ENCODE measurements around the gene HACD2. TPM values are rescaled to one million over a fixed set of nuclear protein-coding genes. Genes with fewer than 3 reads are reported as not detected.

The HACD2 gene
- total and polyA plus RNA-seq, 4 donors: 8.8 to 17.2 (median 12.8) TPM

- intact Hi-C loops (cut with DNase I): no loop called here
- Histone ChIP-seq H3K27ac (ENCODE audit: low read depth in 1 of 2, low read length in 2 of 2) (no peak overlapping the region), H3K9me3 (ENCODE audit: control insufficient read depth, low read length) (no peaks in the 10 kb centered on the region), H3K27me3 (ENCODE audit: control insufficient read depth in 1 of 2, insufficient read depth in 2 of 2, low read length in 1 of 2) (no peaks in the 10 kb centered on the region), H3K4me3 (ENCODE audit: low read length in 2 of 2) (no peak overlapping the region), H3K4me1 (ENCODE audit: control insufficient read depth in 1 of 2, insufficient read depth in 2 of 2, low read length in 2 of 2) (no peaks in the 10 kb centered on the region), H3K36me3 (ENCODE audit: control insufficient read depth in 1 of 2, insufficient read depth in 2 of 2, low read length in 1 of 2) (peaks cover 0 to 26% of the 10 kb centered on the region in 2 donors)
- ATAC-seq (ENCODE audit: low FRiP score) (no peak), DNase-seq (no peak)
- 87 to 88% methylated on average over 7 of the region's 7 CpGs for WGBS, 2 donors
Measured at GRCh38 chr3:123626881-123627280, 42.0 kb upstream of the HACD2 start.

- intact Hi-C loops (cut with DNase I): no loop called here
- 95% methylated on average over 1 of the region's 1 CpG for WGBS, 2 donors
- ATAC-seq (ENCODE audit: low FRiP score): no peak
- no peaks in the 10 kb centered on the region for H3K4me1 ChIP-seq (ENCODE audit: control insufficient read depth in 1 of 2, insufficient read depth in 2 of 2, low read length in 2 of 2)
- no peaks in the 10 kb centered on the region for H3K9me3 ChIP-seq (ENCODE audit: control insufficient read depth, low read length)
- peak overlapping the region in 1 of 2 donors; percentile 23 for H3K27ac ChIP-seq (ENCODE audit: low read depth in 1 of 2, low read length in 2 of 2)
- no peak overlapping the region for H3K4me3 ChIP-seq (ENCODE audit: low read length in 2 of 2)
- no peak for DNase-seq
- peaks cover 0 to 22% of the 10 kb centered on the region in 2 donors for H3K36me3 ChIP-seq (ENCODE audit: control insufficient read depth in 1 of 2, insufficient read depth in 2 of 2, low read length in 1 of 2)
- no peaks in the 10 kb centered on the region for H3K27me3 ChIP-seq (ENCODE audit: control insufficient read depth in 1 of 2, insufficient read depth in 2 of 2, low read length in 1 of 2)
Measured at GRCh38 chr3:123624302-123624701, 39.4 kb upstream of the HACD2 start.

- intact Hi-C loops (cut with DNase I): no loop called here
- peaks cover 0 to 17% of the 10 kb centered on the region in 2 donors for H3K36me3 ChIP-seq (ENCODE audit: control insufficient read depth in 1 of 2, insufficient read depth in 2 of 2, low read length in 1 of 2)
- H3K27ac ChIP-seq (ENCODE audit: low read depth in 1 of 2, low read length in 2 of 2): no peak overlapping the region
- no peak overlapping the region for H3K4me3 ChIP-seq (ENCODE audit: low read length in 2 of 2)
- H3K9me3 ChIP-seq (ENCODE audit: control insufficient read depth, low read length): no peaks in the 10 kb centered on the region
- H3K27me3 ChIP-seq (ENCODE audit: control insufficient read depth in 1 of 2, insufficient read depth in 2 of 2, low read length in 1 of 2): no peaks in the 10 kb centered on the region
- no peak for ATAC-seq (ENCODE audit: low FRiP score)
- DNase-seq: no peak
- H3K4me1 ChIP-seq (ENCODE audit: control insufficient read depth in 1 of 2, insufficient read depth in 2 of 2, low read length in 2 of 2): peaks cover 0 to 2% of the 10 kb centered on the region in 2 donors
- WGBS, 2 donors: 74 to 76% methylated on average over 5 of the region's 5 CpGs
Measured at GRCh38 chr3:123623346-123623880, 38.6 kb upstream of the HACD2 start.

GRCh38 chr3:123622766-123623165, 37.9 kb upstream of the HACD2 start:
- Histone ChIP-seq H3K4me1 (ENCODE audit: control insufficient read depth in 1 of 2, insufficient read depth in 2 of 2, low read length in 2 of 2) (peaks cover 0 to 8% of the 10 kb centered on the region in 2 donors), H3K27ac (ENCODE audit: low read depth in 1 of 2, low read length in 2 of 2) (peak overlapping the region in 1 of 2 donors; percentile 18)

GRCh38 chr3:123621850-123622189, 37.0 kb upstream of the HACD2 start:
- H3K27me3 ChIP-seq (ENCODE audit: control insufficient read depth in 1 of 2, insufficient read depth in 2 of 2, low read length in 1 of 2): no peaks in the 10 kb centered on the region
- H3K9me3 ChIP-seq (ENCODE audit: control insufficient read depth, low read length): no peaks in the 10 kb centered on the region
- ATAC-seq (ENCODE audit: low FRiP score): no peak
- peaks cover 0 to 22% of the 10 kb centered on the region in 2 donors for H3K36me3 ChIP-seq (ENCODE audit: control insufficient read depth in 1 of 2, insufficient read depth in 2 of 2, low read length in 1 of 2)
- peak overlapping the region in 1 of 2 donors; percentile 10 for H3K27ac ChIP-seq (ENCODE audit: low read depth in 1 of 2, low read length in 2 of 2)
- peaks cover 0 to 10% of the 10 kb centered on the region in 2 donors for H3K4me1 ChIP-seq (ENCODE audit: control insufficient read depth in 1 of 2, insufficient read depth in 2 of 2, low read length in 2 of 2)
- intact Hi-C loops (cut with DNase I): no loop called here
- H3K4me3 ChIP-seq (ENCODE audit: low read length in 2 of 2): no peak overlapping the region
- DNase-seq: no peak
- 81 to 83% methylated on average over 7 of the region's 7 CpGs for WGBS, 2 donors

More at GRCh38 chr3:123622766-123623165, 37.9 kb upstream of the HACD2 start:
- no peak for ATAC-seq (ENCODE audit: low FRiP score)
- H3K36me3 ChIP-seq (ENCODE audit: control insufficient read depth in 1 of 2, insufficient read depth in 2 of 2, low read length in 1 of 2): peaks cover 0 to 23% of the 10 kb centered on the region in 2 donors
- H3K4me3 ChIP-seq (ENCODE audit: low read length in 2 of 2): no peak overlapping the region
- 55 to 61% methylated on average over 2 of the region's 2 CpGs for WGBS, 2 donors
- no peak for DNase-seq
- no peaks in the 10 kb centered on the region for H3K9me3 ChIP-seq (ENCODE audit: control insufficient read depth, low read length)
- intact Hi-C loops (cut with DNase I): no loop called here
- H3K27me3 ChIP-seq (ENCODE audit: control insufficient read depth in 1 of 2, insufficient read depth in 2 of 2, low read length in 1 of 2): no peaks in the 10 kb centered on the region

- ATAC-seq (ENCODE audit: low FRiP score): peak; percentile 8
- H3K9me3 ChIP-seq (ENCODE audit: control insufficient read depth, low read length): no peaks in the 10 kb centered on the region
- H3K4me1 ChIP-seq (ENCODE audit: control insufficient read depth in 1 of 2, insufficient read depth in 2 of 2, low read length in 2 of 2): peaks cover 0 to 10% of the 10 kb centered on the region in 2 donors
- DNase-seq: no peak
- WGBS, 2 donors: 66 to 67% methylated on average over 7 of the region's 7 CpGs
- H3K36me3 ChIP-seq (ENCODE audit: control insufficient read depth in 1 of 2, insufficient read depth in 2 of 2, low read length in 1 of 2): peaks cover 0 to 18% of the 10 kb centered on the region in 2 donors
- intact Hi-C loops (cut with DNase I): no loop called here
- peak overlapping the region in 1 of 2 donors; percentile 33 for H3K27ac ChIP-seq (ENCODE audit: low read depth in 1 of 2, low read length in 2 of 2)
- no peaks in the 10 kb centered on the region for H3K27me3 ChIP-seq (ENCODE audit: control insufficient read depth in 1 of 2, insufficient read depth in 2 of 2, low read length in 1 of 2)
- H3K4me3 ChIP-seq (ENCODE audit: low read length in 2 of 2): no peak overlapping the region
Measured at GRCh38 chr3:123621186-123621849, 36.5 kb upstream of the HACD2 start.

GRCh38 chr3:123620343-123620742, 35.5 kb upstream of the HACD2 start:
- no peaks in the 10 kb centered on the region for H3K9me3 ChIP-seq (ENCODE audit: control insufficient read depth, low read length)
- peaks cover 0 to 17% of the 10 kb centered on the region in 2 donors for H3K36me3 ChIP-seq (ENCODE audit: control insufficient read depth in 1 of 2, insufficient read depth in 2 of 2, low read length in 1 of 2)
- ATAC-seq (ENCODE audit: low FRiP score) (peak; percentile 53), DNase-seq (no peak)
- no peaks in the 10 kb centered on the region for H3K27me3 ChIP-seq (ENCODE audit: control insufficient read depth in 1 of 2, insufficient read depth in 2 of 2, low read length in 1 of 2)
- intact Hi-C loops (cut with DNase I): no loop called here
- H3K4me3 ChIP-seq (ENCODE audit: low read length in 2 of 2): no peak overlapping the region
- WGBS, 2 donors: 5 to 11% methylated on average over 8 of the region's 8 CpGs
- H3K27ac ChIP-seq (ENCODE audit: low read depth in 1 of 2, low read length in 2 of 2): peak overlapping the region; percentile 34 to 82
- H3K4me1 ChIP-seq (ENCODE audit: control insufficient read depth in 1 of 2, insufficient read depth in 2 of 2, low read length in 2 of 2): peaks cover 0 to 10% of the 10 kb centered on the region in 2 donors

GRCh38 chr3:123618768-123619484, 34.1 kb upstream of the HACD2 start:
- Histone ChIP-seq H3K36me3 (ENCODE audit: control insufficient read depth in 1 of 2, insufficient read depth in 2 of 2, low read length in 1 of 2) (peaks cover 0 to 11% of the 10 kb centered on the region in 2 donors), H3K4me1 (ENCODE audit: control insufficient read depth in 1 of 2, insufficient read depth in 2 of 2, low read length in 2 of 2) (peaks cover 0 to 10% of the 10 kb centered on the region in 2 donors), H3K4me3 (ENCODE audit: low read length in 2 of 2) (no peak overlapping the region), H3K27me3 (ENCODE audit: control insufficient read depth in 1 of 2, insufficient read depth in 2 of 2, low read length in 1 of 2) (no peaks in the 10 kb centered on the region), H3K27ac (ENCODE audit: low read depth in 1 of 2, low read length in 2 of 2) (peak overlapping the region in 1 of 2 donors; percentile 85), H3K9me3 (ENCODE audit: control insufficient read depth, low read length) (no peaks in the 10 kb centered on the region)
- peak; percentile 58 for ATAC-seq (ENCODE audit: low FRiP score)
- intact Hi-C loops (cut with DNase I): no loop called here
- WGBS, 2 donors: 3 to 7% methylated on average over 5 of the region's 5 CpGs
- DNase-seq: peak; percentile 91 to 92
